Superior temporal gyrus (tissue), 1 donor: ENCODE data around the gene CELSR1.

Experiments used
- DNase-seq: peaks from one replicate; pipeline ENCODE4 v3.0.0-alpha.2; 2016; ENCODE audit errors: extremely low spot score

CELSR1 gene

DNA sequence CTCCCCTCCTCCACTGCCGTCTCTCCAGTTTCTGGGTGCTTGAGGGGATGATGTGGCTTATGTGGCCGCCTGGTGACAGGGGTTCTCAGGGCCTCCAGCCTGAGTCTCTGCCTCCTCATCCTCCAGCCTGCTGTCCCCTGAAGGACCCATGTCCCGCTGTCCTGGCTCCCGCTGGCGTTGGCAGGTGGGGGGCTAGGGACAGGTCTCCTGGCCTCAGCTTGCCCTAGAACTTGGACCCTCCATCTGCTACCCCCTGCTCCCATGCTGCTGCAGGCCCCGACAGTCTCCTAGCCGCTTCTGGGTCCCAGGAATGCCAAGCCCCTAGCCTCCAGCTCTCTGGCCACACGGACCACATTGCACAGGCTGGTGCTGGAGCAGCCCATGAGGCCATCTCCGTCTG is 13.9 kb upstream of the CELSR1 start:
- no peak for DNase-seq

DNA sequence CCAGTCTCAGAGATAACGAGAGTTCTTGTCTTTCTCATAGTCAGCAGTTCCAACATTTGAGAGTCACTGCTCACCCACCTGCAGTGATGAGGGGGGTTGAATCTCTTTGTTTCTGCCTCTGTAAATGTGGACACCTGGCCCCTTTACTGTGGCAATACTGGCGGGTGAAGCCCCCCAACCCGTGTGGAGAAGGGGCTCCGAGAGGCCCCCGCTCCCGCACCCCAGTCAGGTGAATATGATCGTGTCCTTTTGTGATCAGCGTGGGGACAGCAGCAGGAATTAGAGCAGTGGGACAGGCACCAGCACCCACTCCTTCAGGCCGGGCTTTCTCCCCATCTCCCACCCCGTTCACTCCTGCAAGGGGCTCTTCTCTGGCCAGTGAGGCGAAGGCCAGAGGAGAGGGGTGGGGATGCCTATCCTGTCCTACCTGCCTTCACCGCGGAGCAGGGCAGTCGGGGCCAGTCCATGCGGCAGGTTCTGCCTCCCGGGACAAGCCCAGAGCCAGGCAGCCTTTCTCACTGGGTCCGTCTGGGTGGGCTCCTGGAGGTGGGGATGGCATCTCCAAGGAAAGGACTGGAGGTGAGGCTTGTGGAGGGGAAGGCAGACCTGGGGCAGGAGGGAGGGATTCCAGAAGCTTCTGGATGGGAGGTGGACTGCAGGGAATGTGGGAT is 12.7 kb upstream of the CELSR1 start:
- no peak for DNase-seq

DNA sequence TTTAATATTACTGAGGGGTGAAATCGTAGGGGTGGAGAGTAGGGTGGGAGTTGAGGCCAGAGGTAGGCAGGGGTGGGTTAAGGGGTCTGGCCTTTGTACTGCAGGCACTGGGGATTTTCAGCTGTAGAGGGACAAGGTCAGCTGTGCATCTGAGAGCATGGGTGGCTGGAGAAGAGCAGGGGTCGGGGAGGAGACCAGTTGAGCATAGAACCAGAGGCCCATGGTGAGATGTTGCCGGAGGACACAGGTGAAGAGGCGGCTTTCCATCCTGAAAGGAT is 12.1 kb upstream of the CELSR1 start:
- DNase-seq, result no peak

DNA sequence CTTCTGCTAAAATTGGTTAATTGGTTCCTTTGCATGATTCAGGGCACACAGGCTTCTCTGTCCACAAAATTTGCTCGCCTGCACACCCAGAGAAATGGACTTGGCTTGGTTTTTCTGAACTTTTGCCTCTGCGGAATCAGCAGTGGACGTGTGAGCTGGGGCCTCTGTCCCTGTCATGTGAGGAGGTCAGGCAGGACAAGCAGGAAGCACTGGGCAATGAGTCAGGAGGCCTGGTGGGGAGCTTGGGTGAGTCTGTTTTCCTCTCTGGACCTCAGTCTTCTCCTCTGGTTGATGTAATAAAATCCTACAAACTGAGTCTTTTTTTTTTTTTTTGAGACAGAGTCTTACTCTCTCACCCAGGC is 10.4 kb upstream of the CELSR1 start:
- DNase-seq, result no peak

DNA sequence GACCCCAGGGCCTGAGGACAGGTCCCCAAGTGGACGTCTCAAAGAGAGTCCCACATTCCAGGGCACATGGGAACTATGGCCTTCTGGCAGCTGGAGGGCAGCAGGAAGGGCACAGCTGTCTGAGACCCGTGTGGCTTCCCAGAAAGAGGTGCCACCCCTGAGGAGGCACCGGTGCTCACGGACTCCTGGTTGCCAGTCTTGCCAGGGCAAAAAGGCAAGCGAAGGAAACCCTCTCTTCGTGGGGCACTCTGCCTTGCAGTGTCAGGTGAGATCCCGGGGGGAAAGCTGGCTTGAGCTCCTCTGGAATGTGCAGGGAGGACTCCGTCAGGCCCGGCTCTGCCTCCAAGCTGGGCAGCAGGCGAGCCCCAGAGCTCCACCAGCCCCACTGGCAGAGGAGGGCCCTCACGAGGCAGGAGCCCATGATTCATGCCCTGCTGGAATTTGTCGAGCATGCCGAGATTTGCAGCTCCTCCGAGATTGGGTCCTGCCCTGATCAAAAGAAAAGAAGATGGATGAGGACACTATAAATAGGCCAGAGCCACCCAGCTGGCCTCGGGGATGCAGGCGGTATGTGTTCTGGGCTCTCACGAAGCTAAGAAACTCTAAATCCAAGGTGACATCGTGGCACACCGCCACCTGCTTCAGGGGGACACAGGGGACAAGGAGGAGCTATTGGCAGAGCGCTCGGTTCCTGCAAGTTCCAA is 9.9 kb upstream of the CELSR1 start:
- no peak for DNase-seq

DNA sequence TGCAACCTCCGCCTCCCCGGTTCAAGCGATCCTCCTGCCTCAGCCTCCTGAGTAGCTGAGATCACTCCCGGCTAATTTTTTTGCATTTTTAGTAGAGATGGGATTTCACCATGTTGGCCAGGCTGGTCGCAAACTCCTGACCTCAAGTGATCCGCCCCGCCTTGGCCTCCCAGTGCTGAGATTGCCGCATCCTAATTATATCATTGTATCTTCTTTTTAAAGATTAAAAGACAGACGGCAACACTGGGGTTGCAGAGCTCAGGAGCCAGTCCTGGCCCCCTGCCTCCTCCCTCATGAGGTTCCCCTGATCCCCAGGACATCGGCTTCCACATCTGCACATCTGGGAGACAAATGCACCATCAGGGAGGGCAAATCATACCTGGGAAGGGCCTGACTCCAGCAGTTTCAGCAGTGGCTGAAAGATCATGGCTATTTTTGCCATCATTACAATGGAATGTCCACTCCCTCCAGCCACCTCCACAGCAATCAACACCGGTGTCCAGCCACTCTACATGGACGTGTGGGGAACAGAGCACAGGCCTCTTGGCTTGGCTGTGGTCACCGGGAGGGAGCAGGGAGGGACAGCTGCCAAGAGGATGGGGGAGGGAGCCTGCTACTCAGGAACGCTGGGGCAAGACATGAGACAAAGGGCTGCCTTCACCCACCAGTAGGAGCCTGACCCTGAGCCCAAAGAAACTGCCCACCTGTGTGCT is 9.2 kb upstream of the CELSR1 start:
- DNase-seq, result no peak

DNA sequence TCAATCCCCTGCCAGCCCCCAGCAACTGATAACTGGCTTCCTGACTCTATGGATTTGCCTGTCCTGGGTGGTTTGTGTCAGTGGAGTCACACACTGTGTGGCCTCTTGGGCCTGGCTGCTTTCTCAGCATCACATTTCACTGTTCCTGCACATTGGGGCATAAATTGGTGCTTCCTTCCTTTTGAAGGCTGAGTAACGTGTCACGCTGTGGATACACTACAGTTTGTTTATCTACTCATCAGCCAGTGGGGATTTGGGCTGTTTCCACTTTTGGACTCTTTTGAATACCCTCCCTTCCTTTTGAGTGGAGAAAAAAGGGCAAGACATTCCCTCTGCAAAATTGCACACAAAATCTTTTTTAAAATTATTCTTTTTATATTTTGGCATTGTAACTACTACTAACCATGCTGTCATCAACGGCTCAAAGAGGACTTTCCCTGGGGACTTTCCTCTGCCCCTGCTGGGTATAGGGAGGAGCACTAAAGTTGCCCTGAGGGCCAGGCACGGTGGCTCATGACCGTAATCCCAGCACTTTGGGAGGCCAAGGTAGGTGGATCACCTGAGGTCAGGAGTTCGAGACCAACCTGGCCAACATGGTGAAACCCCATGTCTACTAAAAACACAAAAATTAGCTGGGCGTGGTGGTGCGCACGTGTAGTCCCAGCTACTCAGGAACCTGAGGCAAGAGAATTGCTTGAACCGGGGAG is 7.8 kb upstream of the CELSR1 start:
- no peak for DNase-seq

DNA sequence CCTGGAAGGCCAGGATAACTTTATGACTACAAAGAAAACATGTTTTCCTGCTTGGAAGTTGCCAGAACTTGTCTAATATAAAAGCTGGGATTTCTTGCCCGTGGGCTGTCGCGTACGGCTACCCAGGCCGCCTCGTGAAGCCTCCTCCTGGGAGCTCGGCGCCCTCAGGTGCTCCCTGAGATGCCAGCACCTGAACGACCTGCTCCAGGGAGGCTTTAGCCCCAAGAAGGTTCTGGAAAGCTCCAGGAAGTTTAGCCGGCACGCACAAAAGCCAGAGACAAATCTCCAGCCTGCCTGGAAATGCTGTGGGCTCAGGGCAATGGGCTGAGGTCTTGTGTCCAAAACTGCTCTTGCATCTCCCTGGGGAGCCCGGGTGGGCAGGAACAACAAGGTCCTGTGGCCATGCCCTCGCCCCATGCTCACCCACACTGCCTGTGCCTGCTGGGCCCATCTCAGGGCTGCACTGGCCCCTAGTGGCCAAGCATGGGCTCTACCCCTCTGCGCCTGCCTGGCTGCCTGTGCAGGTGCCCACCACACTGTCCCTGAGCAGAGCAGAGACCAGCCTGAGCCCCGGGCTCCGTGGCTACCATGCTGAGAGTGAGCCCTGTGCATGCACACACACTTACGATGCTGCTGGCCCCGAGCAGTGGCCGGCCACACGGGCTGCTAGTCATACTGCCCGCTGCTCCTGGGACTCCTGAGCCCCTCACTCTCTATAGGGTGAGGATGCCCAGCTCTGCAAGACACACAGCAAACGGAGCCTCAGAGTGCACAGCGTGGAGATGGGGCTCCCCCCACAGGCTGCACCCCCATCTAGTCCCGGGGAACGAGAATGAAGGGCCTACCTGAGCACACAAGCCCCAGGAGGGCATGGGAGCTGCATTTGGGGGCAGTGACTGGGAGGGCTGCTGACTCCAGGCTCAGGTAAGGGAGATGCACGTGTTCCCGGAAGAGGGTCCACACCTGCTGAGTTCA is 4.9 kb upstream of the CELSR1 start:
- DNase-seq, result peak; percentile 70

DNA sequence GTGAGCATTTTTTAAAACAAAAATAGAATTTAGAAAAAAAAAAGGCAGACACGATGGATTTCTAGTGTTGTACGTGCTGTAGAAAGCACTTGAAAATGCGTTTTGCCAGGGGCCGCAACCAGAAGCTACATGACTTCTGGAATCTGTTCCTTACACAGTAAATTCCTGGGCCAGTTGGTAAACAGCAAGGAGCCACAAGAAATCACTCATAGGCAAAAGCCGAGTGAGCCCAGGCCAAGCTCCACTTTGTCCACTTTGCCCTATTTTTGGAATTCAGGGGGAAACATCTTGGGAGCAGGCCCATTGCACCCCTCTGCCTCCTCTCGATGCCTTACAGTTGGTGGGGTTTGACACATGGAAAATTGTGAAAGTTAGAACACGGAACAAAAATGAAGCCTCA is 4.1 kb upstream of the CELSR1 start:
- DNase-seq, result no peak

DNA sequence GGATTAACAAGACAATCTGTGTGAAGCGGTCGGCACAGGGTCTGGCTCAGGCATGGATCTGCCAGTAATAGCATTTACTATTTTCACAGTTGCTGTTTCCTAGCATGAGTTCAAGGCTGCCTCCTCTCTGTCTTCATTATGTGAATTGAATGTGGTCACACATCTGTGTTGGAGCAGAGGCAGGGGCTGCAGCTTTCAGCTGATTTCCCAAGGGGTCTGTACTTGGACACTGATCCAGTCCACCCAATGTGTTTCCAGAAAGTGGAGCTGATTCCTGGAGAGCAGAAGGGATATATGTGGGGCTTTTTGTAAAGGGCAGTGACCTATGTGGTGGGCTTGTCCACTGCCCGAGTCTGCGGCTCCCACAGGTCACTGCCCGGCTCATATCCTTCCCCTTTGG is 3.5 kb upstream of the CELSR1 start:
- no peak for DNase-seq

DNA sequence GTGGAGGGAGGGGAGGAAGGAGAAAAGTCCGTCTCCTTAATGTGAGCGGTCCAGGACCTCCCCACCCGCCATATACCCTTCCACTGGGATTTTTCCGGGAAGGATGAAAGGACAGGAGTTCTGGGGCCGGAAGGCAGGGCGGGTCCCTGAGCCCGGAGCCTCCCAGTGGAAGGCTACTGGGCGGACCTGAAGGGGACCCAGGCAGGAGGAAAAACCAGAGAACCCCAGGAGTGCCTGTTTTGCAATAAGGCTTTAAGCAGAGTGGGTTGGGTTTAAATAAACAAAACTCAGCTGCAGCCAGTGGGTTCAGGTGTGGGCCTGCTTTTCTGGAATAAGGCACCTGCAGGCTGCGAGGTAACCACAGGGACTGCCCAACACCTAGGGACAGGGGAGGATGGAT is 1.7 kb upstream of the CELSR1 start:
- no peak for DNase-seq

DNA sequence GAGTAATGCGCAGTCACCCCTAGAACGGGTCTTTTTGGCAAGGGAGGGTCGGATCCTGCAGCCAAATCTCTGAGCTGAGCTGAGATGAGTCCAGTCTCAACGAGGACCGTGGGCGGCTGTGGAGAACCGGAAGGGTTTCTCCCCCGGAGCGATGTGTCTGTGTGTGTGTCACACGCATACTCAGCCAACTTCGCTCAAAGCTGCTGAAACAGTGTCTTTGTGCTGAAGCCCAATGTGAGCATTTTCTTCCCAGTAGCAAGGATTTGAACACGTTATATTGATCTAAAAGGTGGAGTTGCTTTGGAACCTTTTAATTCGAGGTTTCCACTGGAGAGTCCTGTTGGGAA is 1.4 kb upstream of the CELSR1 start:
- peak; percentile 18 for DNase-seq

DNA sequence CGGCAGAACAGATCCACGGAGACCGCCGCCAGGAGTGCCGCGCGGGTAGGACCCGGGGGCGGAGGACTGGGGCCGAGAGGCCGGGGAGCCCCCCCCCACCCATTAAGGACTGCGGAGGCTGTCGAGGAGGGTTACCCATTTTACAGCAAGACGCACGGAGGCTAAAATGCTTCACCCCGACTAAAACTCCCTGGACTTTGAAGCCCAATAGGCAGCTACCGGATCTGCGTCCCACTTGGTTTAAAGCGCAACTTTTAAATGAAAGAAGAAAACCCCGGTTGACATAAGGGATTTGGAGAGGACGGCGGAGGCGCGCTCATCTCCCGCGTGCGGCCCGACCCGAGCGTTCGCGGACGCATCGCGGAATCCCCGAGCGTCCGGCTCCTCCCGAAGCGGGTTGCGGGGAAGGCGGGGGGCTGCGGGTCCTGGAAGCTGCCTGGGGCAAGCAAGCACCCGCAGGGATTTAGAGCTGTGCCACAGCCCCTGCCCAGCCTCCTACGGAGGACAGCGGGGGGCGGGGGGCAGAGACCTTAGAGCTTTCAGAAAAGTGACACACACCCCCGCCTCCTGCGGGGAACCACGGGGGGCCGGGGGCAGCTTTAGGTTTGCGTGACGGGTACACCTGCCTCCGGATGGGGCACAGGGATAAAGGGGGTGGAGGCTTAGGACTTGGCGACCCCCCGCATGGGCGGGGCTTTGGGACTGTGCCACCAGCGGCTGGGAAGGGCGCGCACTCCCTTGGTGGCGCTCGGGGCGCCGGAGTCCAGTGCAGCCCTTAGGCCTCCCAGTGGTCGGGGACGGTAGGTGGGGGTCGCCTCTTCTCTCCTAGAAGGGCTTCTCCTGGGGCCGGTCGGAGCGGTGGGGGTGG is 760 bp upstream of the CELSR1 start:
- DNase-seq, result no peak

DNA sequence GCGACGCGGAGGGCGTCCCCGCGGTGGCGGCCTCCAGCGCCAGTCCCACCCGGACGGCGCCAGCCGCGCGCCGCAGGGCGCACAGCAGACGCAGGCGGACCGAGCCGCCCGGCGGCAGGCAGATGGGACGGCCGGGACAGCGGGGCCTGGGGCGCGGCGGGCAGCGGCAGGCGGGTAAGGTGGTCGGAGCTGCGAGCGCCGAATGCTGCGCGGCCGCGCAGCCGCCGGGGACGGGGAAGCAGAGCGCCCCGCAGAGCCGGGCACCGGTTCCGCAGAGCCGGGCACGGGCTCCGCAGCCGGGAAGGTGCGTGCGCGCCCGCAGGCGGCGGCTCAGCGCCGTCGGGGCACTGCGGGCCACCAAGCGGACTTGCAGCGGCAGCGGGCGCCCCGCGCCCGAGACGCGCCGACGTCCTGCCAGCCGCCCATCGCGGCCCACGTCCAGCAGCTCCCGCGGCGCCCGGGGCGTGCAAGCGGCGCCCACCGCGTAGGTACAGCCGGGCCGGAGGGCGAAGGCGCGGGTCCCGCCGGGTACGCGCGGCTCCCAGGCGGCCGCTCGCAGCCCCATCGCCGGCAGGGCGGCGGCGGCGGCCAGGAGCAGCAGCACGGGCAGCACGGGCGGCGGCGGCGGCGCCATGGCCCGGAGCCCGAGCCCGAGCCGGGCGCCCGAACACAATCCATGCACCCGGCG is 739 bp downstream of the CELSR1 start:
- no peak for DNase-seq

DNA sequence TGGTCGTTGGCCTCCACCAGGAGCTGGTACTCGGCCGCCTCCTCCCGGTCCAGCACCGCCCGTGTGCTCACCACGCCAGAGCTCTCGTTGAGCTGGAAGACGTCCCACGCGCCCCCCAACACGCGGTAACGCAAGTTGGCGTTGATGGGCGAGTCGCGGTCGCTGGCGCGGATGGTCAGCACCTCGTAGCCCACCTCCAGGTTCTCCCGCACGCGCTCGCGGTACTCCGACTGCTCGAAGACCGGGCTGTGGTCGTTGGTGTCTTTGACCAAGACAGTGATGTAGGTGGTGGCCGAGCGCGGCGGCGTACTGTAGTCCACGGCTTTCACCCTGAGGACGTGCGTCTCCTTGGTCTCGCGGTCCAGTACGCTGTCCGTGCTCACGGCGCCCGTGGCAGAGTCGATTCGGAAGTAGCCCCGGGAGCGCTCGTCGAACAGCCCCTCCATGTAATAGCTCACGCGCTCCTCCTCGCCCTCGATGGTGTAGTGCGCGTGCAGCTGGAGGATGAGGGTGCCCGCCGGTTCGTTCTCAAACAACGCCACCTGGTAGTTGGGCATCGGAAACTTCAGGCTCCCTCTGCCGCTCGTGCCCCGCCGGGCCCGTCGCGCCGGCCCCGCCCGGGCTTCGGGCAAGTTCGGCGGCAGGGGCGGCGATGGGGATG is 1.4 kb downstream of the CELSR1 start:
- no peak for DNase-seq

DNA sequence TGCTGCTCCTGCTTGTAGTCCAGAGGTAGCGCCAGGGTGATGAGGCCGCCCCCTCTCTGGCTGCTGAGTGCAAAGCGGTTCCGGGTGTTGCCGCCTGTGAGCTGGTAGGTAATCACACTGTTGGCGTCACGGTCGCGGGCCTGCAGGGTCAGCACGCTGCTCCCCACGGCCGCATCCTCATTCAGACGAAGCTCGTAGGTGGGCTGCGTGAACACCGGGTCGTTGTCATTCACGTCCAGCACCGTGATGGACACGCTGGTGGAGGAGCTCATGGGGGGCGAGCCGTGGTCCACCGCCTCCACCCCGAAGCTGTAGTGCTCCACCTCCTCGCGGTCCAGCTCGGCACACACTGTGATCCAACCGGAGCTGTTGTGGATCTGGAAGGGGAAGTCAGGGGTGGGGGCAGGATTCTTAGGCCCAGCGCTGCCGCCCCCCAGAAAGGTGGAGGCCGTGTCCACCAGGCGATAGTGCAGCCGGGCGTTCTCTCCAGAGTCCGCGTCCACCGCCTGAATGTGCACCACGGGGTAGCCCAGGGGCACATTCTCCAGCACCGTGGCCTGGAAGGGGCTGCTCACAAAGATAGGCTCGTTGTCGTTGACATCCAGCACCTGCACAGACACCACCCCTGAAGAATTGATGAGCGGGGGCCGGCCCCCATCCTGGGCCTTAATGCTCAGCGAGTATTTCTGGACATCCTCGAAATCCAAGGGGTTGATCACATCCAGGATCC is 2.4 kb downstream of the CELSR1 start:
- no peak for DNase-seq

DNA sequence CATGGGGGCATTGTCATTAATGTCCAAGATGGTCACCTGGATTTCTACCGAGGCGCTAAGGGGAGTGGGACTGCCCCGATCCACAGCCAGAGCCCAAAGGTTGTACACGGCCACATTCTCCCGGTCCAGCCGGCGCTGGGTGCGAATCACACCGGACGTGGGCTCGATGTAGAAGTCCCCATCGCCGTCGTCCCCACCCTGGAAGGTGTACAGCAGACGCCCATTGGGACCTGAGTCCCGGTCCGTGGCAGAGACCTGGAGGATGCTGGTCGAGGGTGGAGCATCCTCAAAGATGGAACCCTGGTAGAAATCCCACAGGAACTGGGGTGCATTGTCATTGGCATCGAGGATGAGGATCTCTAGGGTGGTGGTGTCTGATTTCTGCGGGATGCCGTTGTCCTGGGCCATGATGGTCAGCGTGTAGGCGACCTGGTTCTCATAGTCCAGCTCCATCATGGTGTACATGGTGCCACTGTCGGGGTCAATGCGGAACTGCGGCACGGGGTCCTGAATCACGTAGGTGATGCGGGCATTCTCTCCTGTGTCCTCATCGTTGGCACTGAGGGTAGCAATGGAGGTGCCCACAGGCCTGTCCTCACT is 3.1 kb downstream of the CELSR1 start:
- no peak for DNase-seq

DNA sequence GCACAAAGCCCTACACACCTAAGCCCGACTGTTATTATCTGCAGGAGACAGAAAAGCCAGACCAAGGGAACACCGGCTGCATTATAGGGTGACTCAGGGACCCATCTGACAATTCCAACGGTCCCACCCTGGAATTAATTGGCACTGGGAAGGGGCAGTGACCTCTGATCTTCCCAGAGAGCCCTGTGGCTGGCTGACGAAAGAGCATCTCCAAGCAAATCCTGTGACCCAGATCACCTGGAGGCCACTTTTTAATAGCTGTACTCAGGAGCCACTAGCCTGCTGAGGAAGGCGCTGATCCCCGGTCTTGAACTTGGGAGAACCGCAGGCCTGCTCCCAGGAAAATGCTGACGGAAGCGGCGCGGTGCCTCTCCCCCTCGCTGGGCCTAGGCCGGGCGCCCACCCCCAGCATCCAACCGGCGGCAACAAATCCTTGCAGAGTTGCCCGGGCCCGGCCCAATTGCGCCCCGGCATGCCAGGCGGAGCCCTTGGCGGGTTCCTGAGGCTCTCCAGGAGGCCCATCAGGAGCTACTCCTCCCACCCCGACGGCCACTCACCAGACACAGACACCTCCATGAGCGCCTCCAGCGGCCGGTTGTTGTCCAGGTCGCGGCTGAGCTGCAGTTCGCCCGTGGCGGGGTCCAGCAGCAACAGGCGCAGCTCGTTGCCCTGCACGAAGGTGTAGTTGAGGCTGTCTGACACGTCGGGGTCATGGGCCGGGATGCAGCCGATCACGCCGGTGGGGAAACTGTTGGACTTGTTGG is 4.2 kb downstream of the CELSR1 start:
- DNase-seq, result no peak
